HUDEP-2 (cell line): Measurements from ENCODE around the gene ZBTB43.

Source experiments
- DNase-seq, 76 experiments: peaks; one replicate each; lab custom pipeline; 2025; ENCODE audit not compliant: unreplicated experiment in 76 of 76; lab: John Stamatoyannopoulos, UW

Gene ZBTB43

GRCh38 chr9:126854734-126855133 lies 49.9 kb downstream of the ZBTB43 start:
- DNase-seq, result no peak

GRCh38 chr9:126856326-126856877 lies 51.6 kb downstream of the ZBTB43 start:
- DNase-seq, result no peak

- DNase-seq, result no peak
Measured at GRCh38 chr9:126857261-126857960, 52.6 kb downstream of the ZBTB43 start.

- DNase-seq, result no peak
Measured at GRCh38 chr9:126859111-126859510, 54.3 kb downstream of the ZBTB43 start.

- peak in 53 of 76 experiments; percentile 8 to 89 (median 50) for DNase-seq
Measured at GRCh38 chr9:126860077-126860756, 55.4 kb downstream of the ZBTB43 start, which contains the start of gene ZBTB34. TSS of gene ZBTB34 (plus strand) at chr9:126860639. CDS start at chr9:126879400, 18,761 bp downstream.

GRCh38 chr9:126860757-126861466 lies 56.1 kb downstream of the ZBTB43 start:
- peak in 7 of 76 experiments; percentile 4 to 34 (median 10) for DNase-seq

GRCh38 chr9:126861707-126862103 lies 56.9 kb downstream of the ZBTB43 start:
- DNase-seq, result peak in 1 of 76 experiments; percentile 14

- peak in 5 of 76 experiments; percentile 4 to 33 (median 11) for DNase-seq
Measured at GRCh38 chr9:126862104-126862761, 57.4 kb downstream of the ZBTB43 start.

DNA sequence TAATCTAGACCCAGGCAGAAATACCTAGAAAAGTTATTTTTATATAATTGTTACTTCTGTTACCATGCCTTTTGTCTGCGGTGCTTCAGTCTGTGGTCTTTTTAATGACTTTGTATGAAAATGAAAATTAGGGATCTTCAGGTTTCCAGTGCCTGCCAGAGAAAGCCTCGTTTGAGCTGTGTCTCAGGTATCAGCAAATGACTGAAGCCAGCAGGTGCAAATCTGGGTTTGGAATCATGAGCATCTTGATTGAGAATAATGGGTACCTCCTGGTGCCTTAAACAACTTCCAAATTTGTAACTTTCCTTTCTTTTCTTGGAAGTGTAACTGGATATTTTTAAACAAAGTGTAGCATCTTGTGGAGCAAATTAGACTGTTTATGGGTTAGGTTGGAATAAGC lies 59.9 kb downstream of the ZBTB43 start:
- DNase-seq, result no peak

DNA sequence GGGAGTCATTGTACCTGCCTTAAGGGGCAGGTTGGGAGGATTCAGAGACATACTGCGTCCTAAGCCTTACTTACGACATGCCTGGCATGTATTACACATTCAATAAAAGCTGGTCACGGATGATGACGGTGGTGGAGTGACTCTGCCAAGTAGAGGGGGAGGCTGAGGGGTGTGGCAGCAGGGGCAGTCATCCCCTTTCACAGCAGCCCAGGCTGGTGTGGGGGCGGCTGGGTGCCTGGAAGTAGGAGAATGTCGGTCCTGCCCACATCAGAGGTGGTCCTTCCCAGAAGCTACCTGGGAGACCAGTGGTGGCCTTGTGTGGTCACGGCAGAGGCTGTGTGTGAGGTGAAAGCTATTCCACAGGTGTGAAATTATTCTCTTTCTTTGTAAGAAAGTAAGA lies 64.5 kb downstream of the ZBTB43 start:
- DNase-seq, result no peak

- DNase-seq, result no peak
Measured at GRCh38 chr9:126872516-126872915, 67.7 kb downstream of the ZBTB43 start.

DNA sequence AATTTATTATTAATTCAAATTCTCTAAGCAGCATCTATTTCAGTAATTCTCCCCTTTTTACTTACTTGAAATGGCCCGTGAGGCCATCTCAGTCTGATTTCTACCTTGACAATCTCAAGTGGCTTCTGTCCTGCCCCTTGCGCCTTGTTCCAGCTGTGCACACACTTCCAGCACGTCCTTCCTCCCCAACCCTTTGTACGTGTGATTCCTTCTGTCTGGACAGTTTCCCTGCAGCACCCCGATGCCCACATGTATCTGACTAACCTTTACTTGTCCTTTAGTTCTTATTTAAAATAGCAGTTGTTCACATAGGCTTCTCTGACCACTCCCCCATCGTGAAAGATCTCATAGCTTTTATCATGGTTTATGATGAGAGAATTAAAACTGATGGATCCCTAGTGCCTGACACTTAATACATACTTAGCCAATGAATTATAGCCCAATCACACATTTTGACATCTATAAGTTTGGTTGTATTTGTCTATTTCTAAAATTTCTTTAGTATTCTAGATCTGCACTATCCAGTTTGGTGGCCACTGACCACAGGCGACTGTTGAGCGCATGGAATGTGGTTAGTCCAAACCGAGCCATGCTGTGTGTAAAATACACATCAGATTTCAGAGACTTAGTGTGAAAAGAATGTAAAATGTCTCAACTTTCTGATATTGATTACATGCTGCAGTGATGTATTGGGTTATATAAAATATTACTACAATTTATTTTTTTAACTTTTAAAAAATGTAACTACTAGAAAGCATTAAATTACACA lies 69.9 kb downstream of the ZBTB43 start:
- no peak for DNase-seq

DNA sequence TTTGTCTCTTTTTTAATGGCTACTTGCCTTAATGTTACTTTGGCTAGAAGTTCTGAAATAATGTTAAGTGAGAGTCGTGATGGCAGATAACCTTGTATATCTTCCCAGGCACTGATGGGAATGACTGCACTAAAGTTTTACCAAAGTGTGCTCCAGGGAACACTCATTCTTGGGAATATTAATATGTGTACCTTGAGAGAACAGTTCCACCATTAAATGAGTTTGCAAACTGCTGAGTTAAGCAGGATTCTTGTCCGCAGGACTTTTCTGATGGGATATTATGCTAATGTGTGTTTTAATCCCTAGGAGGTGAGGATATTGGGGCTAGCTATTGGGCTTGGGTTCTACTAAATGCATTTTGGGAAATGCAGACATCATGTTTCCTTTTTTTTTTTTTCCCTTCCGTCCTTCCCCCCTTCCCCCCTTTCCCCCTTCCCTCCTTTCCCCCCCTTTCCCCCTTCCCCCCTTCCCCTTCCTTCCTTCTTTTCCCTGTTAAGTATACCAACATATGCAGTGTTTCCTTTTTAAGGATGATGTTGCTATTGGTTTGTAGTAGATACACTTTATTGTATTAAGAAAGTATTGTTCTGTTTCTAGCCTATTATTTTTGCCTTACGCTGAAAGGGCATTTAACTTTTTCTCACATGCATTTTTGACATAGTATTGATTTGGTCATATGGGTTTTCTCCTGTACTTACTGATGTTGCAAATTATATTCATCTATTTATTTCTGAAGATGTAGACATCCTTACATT lies 71.1 kb downstream of the ZBTB43 start:
- DNase-seq, result no peak

DNA sequence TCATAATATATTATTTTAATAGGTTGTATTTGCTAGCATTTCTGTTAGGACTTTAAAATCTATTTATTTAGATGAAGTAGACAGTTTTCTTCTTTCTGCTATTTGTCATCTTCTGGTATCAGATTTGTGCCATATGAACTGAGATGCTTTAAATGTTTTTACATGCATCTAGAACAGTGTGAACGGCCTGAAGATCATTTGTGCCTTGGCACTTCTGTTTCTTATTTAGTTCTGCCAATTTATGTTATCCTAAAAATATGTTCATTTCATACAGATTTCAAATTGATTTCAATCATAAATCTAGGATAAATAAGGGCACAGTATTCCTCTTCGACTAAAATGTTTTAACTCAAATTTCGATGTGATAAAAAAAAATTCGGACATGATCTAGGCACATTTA lies 71.7 kb downstream of the ZBTB43 start:
- DNase-seq, result no peak

- no peak for DNase-seq
Measured at GRCh38 chr9:126877418-126877817, 72.6 kb downstream of the ZBTB43 start.

- no peak for DNase-seq
Measured at GRCh38 chr9:126879288-126879687, 74.4 kb downstream of the ZBTB43 start.

DNA sequence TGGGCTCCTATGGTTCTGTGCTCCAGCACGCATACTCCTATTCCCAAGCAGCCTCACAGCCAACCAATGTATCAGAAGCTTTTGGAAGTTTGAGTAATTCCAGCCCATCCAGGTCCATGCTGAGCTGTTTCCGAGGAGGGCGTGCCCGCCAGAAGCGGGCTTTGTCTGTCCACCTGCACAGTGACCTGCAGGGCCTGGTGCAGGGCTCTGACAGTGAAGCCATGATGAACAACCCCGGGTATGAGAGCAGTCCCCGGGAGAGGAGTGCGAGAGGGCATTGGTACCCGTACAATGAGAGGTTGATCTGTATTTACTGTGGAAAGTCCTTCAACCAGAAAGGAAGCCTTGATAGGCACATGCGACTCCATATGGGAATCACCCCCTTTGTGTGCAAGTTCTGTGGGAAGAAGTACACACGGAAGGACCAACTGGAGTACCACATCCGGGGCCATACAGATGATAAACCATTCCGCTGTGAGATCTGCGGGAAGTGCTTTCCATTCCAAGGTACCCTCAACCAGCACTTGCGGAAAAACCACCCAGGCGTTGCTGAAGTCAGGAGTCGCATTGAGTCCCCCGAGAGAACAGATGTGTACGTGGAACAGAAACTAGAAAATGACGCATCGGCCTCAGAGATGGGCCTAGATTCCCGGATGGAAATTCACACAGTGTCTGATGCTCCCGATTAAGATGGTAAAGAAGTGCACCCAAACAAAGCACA lies 75.5 kb downstream of the ZBTB43 start:
- DNase-seq, result no peak

DNA sequence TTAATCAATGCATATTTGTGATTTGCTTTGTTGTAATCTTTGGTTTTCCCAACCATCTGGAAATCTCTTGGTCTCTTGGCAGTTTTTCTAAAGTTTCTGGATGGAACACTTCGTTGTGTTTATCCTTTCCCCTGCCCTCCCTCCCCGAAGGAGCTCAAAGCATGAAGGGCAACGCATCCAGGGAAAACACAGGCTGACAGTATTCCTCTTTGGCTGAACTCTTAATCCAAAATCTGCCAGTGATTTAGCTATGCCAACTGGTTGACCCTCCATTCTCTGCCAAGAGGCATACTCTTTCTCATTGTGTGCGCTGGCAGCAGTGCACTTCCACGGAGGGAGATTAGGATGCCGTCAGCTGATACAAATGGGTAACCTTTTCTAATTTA lies 76.1 kb downstream of the ZBTB43 start:
- no peak for DNase-seq

DNA sequence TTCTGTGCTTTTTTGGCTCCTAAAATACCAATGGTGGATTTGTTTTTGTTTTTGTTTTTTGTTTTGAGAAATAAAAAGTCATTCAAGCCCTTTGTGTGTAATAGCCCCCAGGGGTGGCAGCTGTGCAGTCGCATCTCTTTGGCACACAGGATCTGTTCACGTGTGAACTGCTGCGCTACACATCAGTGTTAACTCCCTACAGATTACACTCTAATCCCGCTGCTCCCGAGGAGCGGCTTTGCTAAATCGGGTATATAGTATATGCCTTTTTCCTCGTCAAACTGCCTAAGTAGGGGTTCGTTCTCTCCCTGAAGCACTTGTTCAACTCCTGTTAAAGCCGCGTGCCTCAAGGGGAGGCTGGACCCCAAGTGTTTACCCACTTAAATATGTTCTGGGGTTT lies 77.9 kb downstream of the ZBTB43 start:
- no peak for DNase-seq
